HG02759 (cell line): ENCODE data around the gene RASGRP2.
"Not testable (repeated sequence)": the region's sequence is repeated elsewhere in the genome, so short reads cannot be mapped to it uniquely, and the experiment has no call there.

Source experiments
- ATAC-seq: cut with Tn5 transposase; IDR thresholded peaks from one replicate; pipeline ENCODE4 v1.9.1; 2021; ENCODE audit warnings: mild to moderate bottlenecking, moderate library complexity; ENCODE audit not compliant: unreplicated experiment

Gene RASGRP2

DNA sequence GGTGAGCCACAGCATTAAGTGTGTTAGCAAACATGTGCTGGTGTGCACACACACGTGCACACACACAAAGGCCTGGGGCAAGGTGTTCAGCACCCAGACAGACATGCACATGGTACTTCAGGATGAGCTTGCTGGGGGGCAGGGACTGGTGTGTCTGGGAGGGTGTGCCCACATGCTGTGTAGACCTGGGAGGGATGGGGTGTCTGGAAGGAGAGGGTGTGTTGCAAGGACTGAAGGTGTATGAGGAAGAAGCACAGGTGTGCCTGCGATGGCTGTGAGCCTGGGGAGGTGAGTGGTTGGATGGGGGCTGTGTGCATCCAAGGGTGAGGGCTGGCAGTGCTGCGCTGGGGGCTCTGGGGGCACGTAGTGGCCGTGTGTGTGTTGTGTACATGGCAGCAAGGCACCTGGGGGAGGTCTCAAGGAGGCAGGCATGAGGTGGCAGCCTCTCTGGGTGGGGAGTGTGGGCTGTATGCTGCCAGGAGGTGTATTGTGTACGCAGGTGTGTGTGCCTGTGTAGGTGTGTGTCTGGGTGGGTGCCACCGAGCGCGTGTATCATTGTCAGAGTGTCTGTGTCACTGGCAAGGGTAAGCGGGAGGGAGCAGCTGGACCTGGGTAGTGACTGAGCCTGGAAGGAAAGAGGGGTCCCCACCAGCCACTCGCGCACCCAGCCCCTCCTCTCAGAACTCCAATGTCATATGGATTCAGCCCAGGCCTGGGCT lies 23.1 kb downstream of the RASGRP2 start:
- no peak for ATAC-seq

DNA sequence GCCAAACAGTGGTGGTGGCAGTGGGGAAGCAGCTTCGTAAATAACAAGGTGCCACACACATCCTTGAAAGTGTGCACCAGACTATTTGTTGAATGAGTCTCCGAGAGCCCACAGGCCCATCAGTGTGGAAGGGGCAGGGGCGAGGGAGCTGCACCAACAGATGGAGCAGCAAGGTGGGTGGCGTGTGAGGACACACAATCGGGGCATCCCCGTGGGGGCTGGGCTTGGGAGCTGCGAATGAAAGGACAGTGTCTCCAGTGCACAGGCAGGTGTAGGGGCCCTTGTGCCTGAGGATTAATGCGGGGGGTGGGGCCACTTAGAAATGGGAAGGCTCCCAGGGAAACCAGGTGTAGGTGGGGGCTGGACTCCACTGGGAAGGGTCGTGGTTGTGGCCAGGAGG lies 23.8 kb downstream of the RASGRP2 start:
- no peak for ATAC-seq

DNA sequence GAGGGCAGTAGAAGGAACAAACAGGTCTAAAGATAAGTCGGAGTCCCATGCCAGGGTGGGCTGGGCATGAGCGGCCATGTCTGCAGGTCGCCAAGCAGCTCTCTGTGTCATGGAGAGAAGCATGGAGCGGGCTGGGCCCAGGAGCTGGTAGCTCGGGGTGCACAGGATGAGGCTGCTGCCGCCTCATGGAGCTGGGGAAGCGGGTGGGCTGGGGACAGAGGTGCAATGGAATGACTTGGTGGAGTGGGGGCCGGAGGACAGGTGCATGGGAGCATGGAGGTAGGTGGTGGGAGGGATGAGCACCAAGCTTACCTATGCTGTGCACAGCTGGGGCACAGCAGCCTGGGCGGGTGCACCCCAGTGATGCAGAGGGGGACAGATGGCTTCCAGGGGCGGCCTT lies 24.5 kb downstream of the RASGRP2 start:
- no peak for ATAC-seq

DNA sequence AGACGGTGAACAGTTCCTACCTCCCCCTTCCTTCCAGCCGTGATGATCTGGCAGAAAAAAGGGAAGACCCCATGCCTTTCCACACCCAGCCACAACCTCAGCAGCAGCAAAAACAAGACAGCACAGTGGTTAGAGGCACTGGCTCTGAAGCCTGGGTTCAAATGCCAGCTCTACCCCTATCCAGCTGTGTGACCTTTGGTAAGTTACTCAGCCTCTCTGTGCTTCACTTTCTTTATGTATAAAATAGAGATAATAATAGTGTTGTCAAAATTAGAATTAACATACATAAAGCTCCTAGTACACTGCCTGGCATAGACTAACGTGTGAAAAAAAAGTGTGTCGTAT lies 25.2 kb downstream of the RASGRP2 start:
- no peak for ATAC-seq

DNA sequence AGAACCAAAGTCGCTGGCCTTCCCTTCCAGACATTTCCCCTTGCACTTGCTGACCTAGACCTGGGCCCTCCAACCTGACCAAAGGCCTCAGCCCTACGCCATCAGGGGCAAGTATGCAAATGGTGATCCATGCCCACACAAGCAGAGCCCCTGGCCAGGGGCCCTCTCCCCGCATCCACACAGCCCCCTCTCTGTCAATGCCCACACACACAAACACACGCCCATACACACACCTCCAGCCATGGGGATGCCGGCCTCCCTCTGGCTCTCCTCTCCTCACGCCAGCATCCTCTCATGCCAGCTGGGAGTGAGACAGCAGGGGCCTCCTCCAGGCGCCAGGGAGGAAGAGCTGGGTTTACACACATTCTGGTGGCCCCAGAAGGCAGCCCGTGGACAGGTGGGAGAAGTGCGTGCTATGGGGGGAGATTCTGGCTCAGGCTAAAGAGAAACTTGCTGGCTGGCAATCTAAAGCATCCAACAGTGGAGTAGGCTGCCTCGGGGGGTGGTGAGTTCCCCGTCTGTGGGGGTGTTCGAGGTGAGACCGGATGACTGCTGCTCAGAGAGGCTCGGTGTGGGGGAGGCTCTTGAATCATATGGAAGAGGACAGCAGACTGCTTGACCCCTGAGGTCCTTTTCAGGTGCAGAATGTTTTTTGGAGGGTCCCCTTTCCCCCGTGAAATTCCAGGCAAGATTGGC lies 25.7 kb downstream of the RASGRP2 start:
- ATAC-seq = no peak

DNA sequence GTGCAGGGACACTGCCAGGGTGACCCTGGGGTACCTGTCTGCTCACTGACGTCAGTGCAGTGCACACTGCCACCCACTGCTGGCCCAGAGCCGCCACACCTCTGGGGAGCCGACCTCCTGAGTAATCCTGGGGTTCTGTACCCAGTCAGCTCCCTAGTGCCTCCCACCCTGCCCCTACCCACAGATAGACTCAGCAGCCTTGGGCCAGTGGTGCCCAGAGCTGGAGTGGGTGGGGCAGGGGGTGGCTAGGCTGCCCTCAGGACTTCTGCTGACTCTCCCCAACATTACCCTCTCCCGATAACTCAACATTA lies 26.7 kb downstream of the RASGRP2 start:
- ATAC-seq = no peak

DNA sequence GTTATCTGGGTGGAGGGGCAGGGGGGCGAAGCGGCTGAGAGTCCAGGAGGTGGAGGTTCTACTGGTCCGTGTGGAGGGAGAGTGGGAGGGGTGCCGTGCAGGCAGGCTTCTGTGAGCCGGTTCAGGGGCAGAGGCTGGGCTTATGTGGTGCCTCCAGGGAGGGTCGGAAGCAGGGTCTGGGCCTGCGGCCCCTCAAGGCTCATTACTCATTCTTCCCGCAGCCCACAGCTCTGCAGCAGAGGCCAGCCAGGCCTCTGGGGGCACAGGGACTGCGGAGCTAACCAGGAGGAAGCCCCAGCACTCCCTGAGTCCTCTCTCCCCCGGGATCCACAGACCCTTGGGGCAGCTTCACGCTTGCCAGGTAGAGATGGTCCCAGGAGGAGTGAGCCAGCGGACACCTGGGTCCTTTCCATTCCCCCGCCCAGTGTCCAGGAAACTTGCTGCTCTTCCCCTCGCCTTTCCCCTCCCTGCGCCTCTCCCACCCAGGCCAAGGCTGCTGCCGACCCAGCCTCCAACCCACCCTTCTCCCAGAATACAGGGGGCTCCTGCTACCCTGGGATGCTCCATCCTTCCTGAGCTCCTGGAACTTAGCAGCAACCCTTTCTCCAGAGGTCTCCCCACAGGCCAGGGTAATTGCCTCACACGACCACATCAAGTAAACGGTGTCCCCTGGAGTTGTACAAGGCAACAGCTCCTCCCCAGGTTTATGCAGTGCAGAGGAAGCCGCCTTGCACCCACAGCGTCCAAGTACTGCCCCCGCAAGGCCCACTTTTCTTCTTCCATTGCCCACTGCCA lies 27.3 kb downstream of the RASGRP2 start:
- no peak for ATAC-seq

DNA sequence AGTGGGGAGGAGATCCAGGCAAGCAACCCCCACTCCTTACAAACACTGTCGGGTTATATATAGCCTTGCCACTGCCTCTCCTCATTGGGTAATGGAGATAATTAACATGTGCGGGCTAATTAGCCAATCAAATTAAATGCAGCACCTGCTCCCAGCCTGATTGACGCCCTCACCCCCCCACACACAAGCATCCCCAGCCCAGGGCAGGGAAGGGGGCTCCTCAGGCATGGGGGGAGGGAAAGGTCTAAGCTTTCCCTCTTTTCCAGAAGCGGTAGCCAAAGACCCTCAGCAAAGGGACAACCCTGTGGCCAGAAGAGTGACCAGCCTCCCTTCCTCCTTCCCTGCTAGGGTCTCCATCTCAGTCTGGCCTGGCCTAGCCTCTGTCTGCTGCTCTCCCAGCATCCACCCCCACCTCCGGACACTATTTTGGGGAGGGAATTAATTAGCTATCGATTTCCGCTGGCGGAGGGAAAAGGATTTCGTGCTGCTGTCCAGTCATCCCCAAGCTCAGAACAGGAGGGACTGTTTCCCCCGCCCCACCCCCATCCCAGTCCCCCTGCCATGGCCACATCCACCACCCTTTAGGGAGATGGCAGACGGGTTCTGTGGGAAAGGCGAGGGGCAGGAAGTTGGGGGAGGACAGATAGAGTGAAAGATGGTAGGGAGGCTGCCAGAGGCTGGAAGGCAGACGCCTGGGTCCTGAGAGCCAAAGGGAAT lies 28.0 kb downstream of the RASGRP2 start:
- ATAC-seq = no peak

DNA sequence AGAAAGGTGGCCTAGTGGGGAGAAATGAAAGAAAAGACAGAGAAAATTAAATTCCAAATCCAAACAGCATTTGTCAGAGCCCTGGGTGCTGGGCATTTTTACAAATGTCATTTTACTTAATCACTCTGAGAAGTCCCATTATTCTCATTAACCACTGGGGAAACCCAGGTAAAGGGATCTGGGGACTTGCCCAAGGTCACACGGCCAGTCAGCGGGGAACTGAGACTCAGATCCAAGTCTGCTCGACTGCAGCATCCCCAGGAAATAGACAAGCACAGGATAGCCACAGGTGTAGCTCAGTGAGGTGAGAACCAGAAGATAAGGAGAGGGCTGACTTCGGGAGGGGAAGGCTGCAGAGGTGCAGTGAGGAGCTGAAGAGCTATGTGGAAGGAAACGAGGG lies 28.8 kb downstream of the RASGRP2 start:
- no peak for ATAC-seq

DNA sequence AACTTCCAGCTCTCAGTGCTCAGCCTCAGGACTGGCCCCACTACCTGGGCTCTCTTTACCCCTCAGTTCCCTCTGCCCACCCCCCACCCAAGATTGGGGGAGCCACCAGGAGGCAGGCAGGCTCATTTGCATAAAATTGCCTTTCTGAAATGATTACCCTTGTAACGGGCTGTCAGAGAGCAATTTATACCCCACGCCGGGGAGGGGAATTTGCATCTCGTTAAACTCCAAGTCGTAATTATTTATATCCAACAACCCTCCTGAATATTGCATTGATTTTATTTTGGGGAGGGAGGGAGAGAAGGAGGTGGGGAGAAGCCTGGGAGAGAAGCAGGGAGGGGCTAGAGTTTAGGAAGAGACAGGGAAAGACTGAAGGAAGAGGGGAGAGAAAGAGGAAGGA lies 29.3 kb downstream of the RASGRP2 start:
- no peak for ATAC-seq

DNA sequence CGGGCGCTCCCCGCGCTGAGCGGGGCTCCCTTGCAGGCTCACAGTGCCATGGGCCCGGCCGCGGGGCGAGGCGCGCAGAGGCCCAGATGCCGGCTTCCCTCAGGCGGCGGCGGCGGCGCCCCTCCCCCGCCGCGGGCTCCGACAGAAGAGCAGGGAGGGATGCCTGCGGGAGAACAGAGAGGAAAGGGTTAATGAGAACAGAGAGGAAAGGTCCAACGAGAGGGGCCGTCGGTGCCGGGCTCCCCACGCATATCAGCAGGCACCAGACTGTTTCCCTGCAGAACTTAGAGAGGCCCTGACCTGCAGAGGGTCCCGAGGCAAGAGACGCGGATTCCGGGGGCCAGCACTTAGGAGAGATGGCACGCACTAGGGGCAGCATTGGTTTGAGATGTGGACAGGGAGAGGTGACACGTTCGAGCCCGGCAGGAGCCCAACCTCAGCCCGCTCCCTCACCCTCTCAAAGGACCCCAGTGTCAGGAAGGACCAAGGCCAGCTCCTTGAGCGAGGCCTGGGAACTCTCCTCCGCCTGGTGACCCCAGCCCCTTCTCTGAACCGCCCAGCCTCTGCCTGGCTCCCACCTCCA lies 30.1 kb downstream of the RASGRP2 start:
- ATAC-seq = no peak

DNA sequence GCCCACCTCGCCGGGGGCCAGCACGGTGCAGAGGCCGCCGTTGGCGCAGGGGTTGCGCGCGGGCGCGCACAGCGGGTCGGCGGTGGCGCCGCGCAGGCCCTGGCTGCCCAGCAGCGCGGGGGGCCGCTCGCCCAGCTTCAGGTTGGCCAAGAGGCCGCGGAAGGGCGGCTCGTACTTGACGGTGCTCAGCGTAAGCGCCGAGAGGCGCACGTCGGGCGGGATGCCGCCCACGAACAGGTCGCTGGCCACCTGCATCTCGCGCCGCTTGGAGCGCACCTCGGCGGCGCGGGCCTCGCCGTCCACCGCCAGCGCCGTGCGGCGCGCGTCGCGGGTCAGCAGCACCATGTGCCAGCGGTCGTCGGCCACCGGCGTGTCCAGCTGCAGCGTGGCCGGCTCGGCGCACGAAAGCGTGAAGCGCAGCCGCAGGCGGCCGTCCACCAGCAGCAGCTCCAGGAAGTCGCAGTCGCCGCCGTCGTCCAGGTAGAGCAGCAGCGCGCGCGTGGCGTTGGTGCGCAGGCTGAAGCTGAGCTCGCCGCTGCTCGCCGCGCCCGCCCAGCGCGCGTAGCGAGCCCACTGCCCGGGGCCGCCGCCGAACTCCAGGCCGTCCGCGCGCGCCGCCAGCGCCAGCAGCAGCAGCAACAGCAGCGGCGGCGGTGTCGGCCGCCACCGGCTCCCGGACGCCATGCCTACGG lies 30.8 kb downstream of the RASGRP2 start:
- no peak for ATAC-seq

DNA sequence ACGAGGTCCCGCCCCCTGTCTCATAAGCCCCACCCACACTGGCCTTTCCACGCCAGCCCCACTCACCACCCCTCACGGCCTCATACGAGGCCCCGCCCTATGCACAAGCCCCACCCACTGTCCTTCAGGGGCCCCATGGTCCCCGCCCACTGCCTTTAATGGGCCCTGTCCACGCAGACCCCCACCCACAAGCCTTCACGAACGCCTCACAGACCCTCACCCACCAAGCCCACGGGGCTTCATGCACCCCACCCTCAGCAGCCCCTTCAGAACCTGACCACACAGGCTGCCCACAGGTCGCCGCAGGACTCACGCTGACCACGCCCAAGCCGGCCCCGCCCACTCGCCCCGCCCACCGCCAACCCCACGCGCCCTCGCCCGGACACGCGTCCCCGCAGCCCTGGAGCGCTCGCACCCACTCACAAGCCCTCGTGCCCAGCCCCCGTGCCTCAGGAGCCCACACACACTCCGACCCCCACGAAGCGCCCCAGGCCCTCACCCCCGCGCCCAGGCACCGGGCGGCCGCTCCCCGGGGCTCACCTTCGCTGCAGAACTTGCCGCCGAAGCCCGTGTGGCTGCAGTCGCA lies 31.4 kb downstream of the RASGRP2 start:
- ATAC-seq = no peak

DNA sequence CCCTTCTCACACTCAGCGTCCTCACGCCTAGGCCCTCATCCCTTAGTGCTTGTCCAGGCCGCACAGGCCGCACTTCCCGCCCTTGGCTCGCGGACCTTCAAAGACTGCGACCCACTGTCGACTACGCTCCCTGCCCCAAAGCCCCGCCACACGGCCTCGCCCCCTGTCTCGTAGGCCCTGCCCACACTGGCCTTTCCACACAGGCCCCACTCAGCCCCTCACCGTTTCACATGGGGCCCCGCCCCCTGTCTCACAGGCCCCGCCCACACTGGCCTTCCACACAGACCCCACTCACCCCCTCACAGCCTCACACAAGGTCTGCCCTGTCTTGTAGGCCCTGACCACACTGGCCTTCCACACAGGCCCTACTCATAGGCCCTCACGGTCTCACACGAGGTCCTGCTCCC lies 32.0 kb downstream of the RASGRP2 start:
- no peak for ATAC-seq

DNA sequence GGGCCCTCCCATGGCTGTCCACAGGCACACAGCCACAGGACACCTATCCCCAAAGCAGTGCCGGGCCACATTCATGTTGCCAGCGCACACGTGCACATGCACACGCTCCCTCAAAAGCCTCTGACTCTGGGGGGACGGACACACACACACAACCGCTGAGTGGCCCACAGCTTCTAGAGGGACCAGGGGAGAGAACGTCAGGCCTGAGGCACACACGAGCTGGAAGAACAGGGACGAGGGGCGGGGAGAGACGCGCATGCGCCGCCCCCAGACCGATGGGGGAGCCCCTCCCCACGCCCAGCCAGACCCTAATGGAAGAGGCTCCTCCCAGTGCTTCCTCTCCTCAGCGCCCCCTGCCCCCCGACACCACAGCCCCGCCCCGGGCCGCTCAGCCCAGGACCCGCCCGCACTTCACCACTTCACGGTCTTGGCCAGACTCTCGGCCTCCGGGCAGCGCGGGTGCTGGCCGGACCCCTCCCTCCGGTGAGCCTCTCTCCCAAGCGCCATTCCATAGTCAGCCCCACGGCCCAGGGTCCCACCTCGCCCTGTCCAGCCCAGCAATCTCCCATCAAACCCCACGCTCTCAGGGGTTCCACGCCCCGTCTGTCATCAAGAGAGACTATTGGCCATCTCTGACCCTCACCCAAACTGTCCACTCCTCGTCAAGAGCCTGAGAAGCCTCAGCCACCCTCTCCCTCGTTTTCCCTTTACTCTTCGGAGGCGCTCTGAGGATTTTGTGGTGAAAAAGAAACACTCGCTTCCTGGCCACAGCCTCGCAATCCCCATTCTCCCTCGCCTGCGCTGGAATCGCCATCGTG lies 32.6 kb downstream of the RASGRP2 start:
- ATAC-seq = no peak

DNA sequence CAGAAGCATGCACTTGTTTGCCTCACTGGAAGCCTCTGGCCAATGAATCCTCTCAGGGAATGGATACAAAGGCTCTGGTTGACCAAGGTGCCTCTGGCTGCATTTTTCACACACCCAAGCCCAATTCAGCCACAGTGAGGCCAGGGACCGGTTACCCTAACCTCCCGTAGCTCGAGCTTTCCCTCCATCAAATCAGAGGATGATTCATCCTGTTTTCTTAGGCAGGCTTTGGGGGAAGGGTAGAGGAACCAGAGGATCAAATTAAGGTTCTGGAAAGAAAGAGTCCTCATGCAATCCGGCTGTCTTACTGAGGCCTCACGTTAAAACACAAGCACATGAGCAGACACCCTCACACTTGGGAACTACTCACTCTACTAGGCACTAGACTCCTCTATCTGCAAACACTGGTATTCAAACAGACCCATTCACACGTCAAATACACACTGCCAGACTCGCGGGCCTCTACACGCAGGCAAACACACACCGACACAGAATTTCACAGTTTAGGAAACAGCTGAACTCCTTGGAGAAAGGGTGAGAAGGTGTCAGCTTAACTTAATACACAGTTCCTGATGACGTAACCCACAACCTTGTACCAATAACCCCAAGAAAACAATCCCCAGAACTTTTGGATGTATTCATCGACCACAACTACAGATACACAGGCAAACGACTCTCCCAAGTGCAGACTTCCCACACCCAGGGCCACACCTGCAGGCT lies 33.4 kb downstream of the RASGRP2 start:
- no peak for ATAC-seq

DNA sequence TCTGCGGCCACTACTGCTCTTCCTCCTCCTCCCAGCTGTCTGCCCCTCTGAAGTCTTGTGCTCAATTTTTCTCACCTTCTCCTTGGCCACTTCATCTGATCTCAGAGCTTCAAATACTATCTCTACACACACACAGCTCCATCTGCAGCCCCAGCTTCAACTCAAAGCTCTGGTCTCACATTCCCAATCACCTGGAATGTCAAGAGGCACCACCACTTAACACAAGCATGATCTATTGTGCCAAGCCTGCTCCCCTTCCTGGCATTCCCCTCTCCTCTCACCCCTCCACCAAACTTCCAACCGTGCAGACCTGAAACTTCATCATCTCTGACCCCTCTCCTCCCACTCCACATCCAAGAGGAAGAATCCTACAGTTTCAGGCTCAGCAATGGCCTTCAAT lies 38.4 kb downstream of the RASGRP2 start:
- no peak for ATAC-seq

DNA sequence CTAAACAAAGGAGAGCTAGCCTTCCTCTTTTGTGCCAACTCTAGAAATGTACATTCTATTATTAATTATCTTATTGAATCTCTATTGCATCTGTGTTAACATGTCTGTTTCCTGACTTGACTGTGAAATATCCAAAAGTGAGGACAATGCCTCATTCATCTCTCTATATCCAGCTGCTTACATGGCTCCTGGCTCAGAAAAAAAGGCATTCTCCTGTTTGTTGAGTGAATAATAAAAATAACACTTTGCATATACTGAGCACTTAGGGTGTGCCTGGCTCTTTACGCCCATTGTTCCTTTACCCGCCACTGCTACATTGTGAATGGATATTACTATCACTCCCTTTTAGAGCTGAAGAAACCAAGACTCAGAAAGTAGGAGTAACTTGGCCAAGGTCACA lies 40.9 kb downstream of the RASGRP2 start:
- ATAC-seq = no peak

DNA sequence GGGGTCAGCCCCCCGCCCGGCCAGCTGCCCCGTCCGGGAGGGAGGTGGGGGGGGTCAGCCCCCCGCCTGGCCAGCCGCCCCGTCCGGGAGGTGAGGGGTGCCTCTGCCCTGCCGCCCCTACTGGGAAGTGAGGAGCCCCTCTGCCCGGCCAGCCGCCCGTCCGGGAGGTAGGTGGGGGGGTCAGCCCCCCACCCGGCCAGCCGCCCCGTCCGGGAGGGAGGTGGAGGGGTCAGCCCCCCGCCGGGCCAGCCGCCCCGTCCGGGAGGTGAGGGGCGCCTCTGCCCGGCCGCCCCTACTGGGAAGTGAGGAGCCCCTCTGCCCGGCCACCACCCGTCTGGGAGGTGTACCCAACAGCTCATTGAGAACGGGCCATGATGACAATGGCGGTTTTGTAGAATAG lies 42.0 kb downstream of the RASGRP2 start:
- not testable (repeated sequence) for ATAC-seq
